ENCODE results near the gene VMAC. TPM values are rescaled to one million over a fixed set of nuclear protein-coding genes. Genes with fewer than 3 reads are reported as not detected.

VMAC gene
- total and polyA plus RNA-seq, 2 of the 13 experiments (the other 11 are each of a cell fraction or from before 2014, with no cell fraction given), result 2.4 TPM

GRCh38 chr19:5904352-5905113 is at the start of gene VMAC (continued):
- TF ChIP-seq AKNA (CRISPR knock-in tag; IDR thresholded peaks at IDR 0.05; ENCODE audit: borderline replicate concordance) (no peak), ZHX2 (IDR thresholded peaks at IDR 0.05; ENCODE audit: low read depth) (no peak), ZHX2 (CRISPR knock-in tag; IDR thresholded peaks at IDR 0.05; ENCODE audit: borderline replicate concordance) (no peak), POLR2AphosphoS5 (IDR thresholded peaks at IDR 0.05; ENCODE audit: low read depth, low read length) (0 out of 2 replicates have a peak, but pooled peaks have one; percentile 22), IKZF5 (CRISPR knock-in tag; IDR thresholded peaks at IDR 0.05) (no peak), HNRNPUL1 (IDR thresholded peaks at IDR 0.05; ENCODE audit: low read depth, low read length) (no peak), SP5 (CRISPR knock-in tag; IDR thresholded peaks at IDR 0.05; ENCODE audit: borderline replicate concordance, low read depth) (no peak), ATF6 (CRISPR knock-in tag; conservative IDR thresholded peaks at IDR 0.05) (no peak), DPF2 (CRISPR knock-in tag; IDR thresholded peaks at IDR 0.05; ENCODE audit: borderline replicate concordance, low read depth) (no peak), NR2F2 (IDR thresholded peaks at IDR 0.05; ENCODE audit: borderline replicate concordance, low read depth) (no peak)
